Ishikawa (cell line): ENCODE data around the gene CHPF2.

Experiments used
- CEBPB ChIP-seq: IDR thresholded peaks from 2 replicates; pipeline ENCODE4 v1.6.1; 2012
- CREB1 ChIP-seq: IDR thresholded peaks from 2 replicates; pipeline ENCODE4 v1.6.1; 2012; ENCODE audit warnings: low read depth
- EGR1 ChIP-seq: IDR thresholded peaks from 2 replicates; pipeline ENCODE4 v1.6.1; 2012
- EP300 ChIP-seq: IDR thresholded peaks from 2 replicates; pipeline ENCODE4 v1.6.1; 2012; ENCODE audit warnings: borderline replicate concordance
- FOXM1 ChIP-seq: IDR thresholded peaks from 2 replicates; pipeline ENCODE4 v1.6.1; 2012; ENCODE audit warnings: low read depth, borderline replicate concordance
- MAX ChIP-seq: IDR thresholded peaks from 2 replicates; pipeline ENCODE4 v1.6.1; 2012
- NFIC ChIP-seq: IDR thresholded peaks from 2 replicates; pipeline ENCODE4 v1.6.1; 2012
- RAD21 ChIP-seq: IDR thresholded peaks from 2 replicates; pipeline ENCODE4 v1.6.1; 2012; ENCODE audit warnings: low read depth
- REST ChIP-seq: IDR thresholded peaks from 2 replicates; pipeline ENCODE4 v1.6.1; 2012; ENCODE audit warnings: low read depth, mild to moderate bottlenecking
- TAF1 ChIP-seq: IDR thresholded peaks from 2 replicates; pipeline ENCODE4 v1.6.1; 2012; ENCODE audit warnings: low read depth, mild to moderate bottlenecking
- TCF12 ChIP-seq: IDR thresholded peaks from 2 replicates; pipeline ENCODE4 v1.6.1; 2012; ENCODE audit warnings: low read depth
- TEAD4 ChIP-seq: IDR thresholded peaks from 2 replicates; pipeline ENCODE4 v1.6.1; 2012
- USF1 ChIP-seq: IDR thresholded peaks from 2 replicates; pipeline ENCODE4 v1.6.1; 2012
- YY1 ChIP-seq: IDR thresholded peaks from 2 replicates; pipeline ENCODE4 v1.6.1; 2012; ENCODE audit warnings: low read depth
- ZBTB7A ChIP-seq: IDR thresholded peaks from 2 replicates; pipeline ENCODE4 v1.6.1; 2012; ENCODE audit warnings: low read depth

CHPF2 gene

GRCh38 chr7:151237244-151238189, 5.2 kb downstream of the CHPF2 start:
- TF ChIP-seq ZBTB7A = no peak
- no peak for TF ChIP-seq MAX
- TF ChIP-seq TCF12 = no peak
- no peak for TF ChIP-seq NFIC
- TF ChIP-seq RAD21 = no peak
- TF ChIP-seq REST = no peak
- no peak for TF ChIP-seq TAF1
- TF ChIP-seq EP300 = no peak
- TF ChIP-seq CEBPB = no peak
- no peak for TF ChIP-seq CREB1
- no peak for TF ChIP-seq FOXM1
- TF ChIP-seq YY1 = no peak
- no peak for TF ChIP-seq EGR1
- no peak for TF ChIP-seq USF1
- TF ChIP-seq TEAD4 = no peak

GRCh38 chr7:151238190-151238810, 6.0 kb downstream of the CHPF2 start:
- TF ChIP-seq YY1 = no peak
- TF ChIP-seq CEBPB = no peak
- TF ChIP-seq NFIC = no peak
- no peak for TF ChIP-seq EGR1
- TF ChIP-seq CREB1 = no peak
- TF ChIP-seq REST = no peak

GRCh38 chr7:151238924-151239836, 6.9 kb downstream of the CHPF2 start:
- TF ChIP-seq REST (no peak), EP300 (no peak), TAF1 (no peak), TCF12 (no peak), ZBTB7A (no peak), YY1 (no peak), MAX (no peak)

- TF ChIP-seq EP300 = no peak
- TF ChIP-seq YY1 = no peak
- TF ChIP-seq TEAD4 = no peak
- no peak for TF ChIP-seq CEBPB
- TF ChIP-seq TCF12 = no peak
- no peak for TF ChIP-seq CREB1
- TF ChIP-seq RAD21 = no peak
- TF ChIP-seq TAF1 = no peak
- no peak for TF ChIP-seq NFIC
- no peak for TF ChIP-seq FOXM1
- TF ChIP-seq REST = no peak
- TF ChIP-seq ZBTB7A = no peak
- no peak for TF ChIP-seq MAX
- TF ChIP-seq EGR1 = no peak
- TF ChIP-seq USF1 = no peak
Measured at GRCh38 chr7:151239837-151240459, 7.7 kb downstream of the CHPF2 start.
